Sigmoid colon (tissue), 7 donors: ENCODE measurements around the gene CDC14A. TPM values are rescaled to one million over a fixed set of nuclear protein-coding genes. Genes with fewer than 3 reads are reported as not detected.
A peak's percentile ranks its signal among the peaks of the same experiment; 100 is the strongest.

ENCODE experiments used
- DNase-seq: peaks from one replicate; pipeline ENCODE4 v3.0.0-alpha.2; 2019
- H3K27ac ChIP-seq, 4 donors: fragments of 200-600 bp; sonication (generic); one replicate each; pipeline ENCODE4 v1.5.1; 2016 to 2019; ENCODE audit warnings: mild to moderate bottlenecking in 1 of 4
- H3K27me3 ChIP-seq, 3 donors: fragments of 200-600 bp; sonication (generic); one replicate each; pipeline ENCODE4 v1.5.1; 2019; ENCODE audit warnings: mild to moderate bottlenecking in 1 of 3
- H3K36me3 ChIP-seq, 4 donors: fragments of 200-600 bp; sonication (generic); one replicate each; pipeline ENCODE4 v1.5.1; 2016 to 2019
- H3K4me1 ChIP-seq, 4 donors: fragments of 200-600 bp; sonication (generic); one replicate each; pipeline ENCODE4 v1.5.1; 2017 to 2019
- H3K4me3 ChIP-seq, 4 donors: fragments of 200-600 bp; sonication (generic); one replicate each; pipeline ENCODE4 v1.5.1; 2017 to 2019; ENCODE audit warnings: mild to moderate bottlenecking in 2 of 4, moderate library complexity in 1 of 4
- H3K9me3 ChIP-seq, 4 donors: fragments of 200-600 bp in 3 of 4; sonication (generic) in 3 of 4; one replicate each; pipeline versions ENCODE4 v1.5.1 to v1.6.1; 2013 to 2019
- CTCF ChIP-seq, 4 experiments: fragments of 450-650 bp in 3 of 4; fragments of 200-600 bp in 1 of 4; IDR thresholded peaks; one replicate each; pipeline ENCODE4 v1.5.1; 2016 to 2019; ENCODE audit warnings: antibody characterized with exemption in 4 of 4, mild to moderate bottlenecking in 3 of 4, moderate library complexity in 2 of 4
- EP300 ChIP-seq, 4 donors: sonication (generic); formaldehyde crosslinking; IDR thresholded peaks; one replicate each; pipeline ENCODE4 v1.6.1; 2017; ENCODE audit warnings: antibody characterized with exemption in 4 of 4
- POLR2A ChIP-seq, 2 donors: fragments of 450-650 bp; IDR thresholded peaks; one replicate each; pipeline ENCODE4 v1.6.1; 2016; ENCODE audit warnings: antibody characterized with exemption in 2 of 2, mild to moderate bottlenecking in 2 of 2, moderate library complexity in 2 of 2
- POLR2AphosphoS5 ChIP-seq, 4 donors: sonication (generic); formaldehyde crosslinking; IDR thresholded peaks; one replicate each; pipeline ENCODE4 v1.6.1; 2017; ENCODE audit warnings: antibody characterized with exemption in 4 of 4
- WGBS, 2 donors: extraction: QIAGEN DNeasy Blood & Tissue Kit; methylation state at CpG; one replicate each; pipeline ENCODE4 v1.1.7; 2013; 5-methylcytosine and 5-hydroxymethylcytosine counted together
- intact Hi-C: fragments of 100-400 bp; cut with DNase I; formaldehyde crosslinking; loops from one replicate; pipeline ENCODE4 v1.15.1; 2023
- polyA plus RNA-seq, 3 donors: library from polyadenylated mRNA; stranded (reverse); fragments of 200-250 nt; gene quantifications; one replicate each; pipeline ENCODE4 v1.2.3, GENCODE V29; 2013
- total RNA-seq, 4 donors: library from RNA; depleted of rRNA; stranded (reverse); fragments of >200 nt; gene quantifications; one replicate each; pipeline ENCODE4 v1.1.0, GENCODE V29; 2016
- donor health status: healthy with polysubstance abuse.
- donor health status: Bipolar disorder and iron deficiency.
- donor health status: healthy.

CDC14A gene
- total and polyA plus RNA-seq, 7 donors: 4.6 to 22.7 (median 11.8) TPM

- intact Hi-C loops: loop anchor here (2.0 to 5.0 kb wide), 8 partner anchors 87 to 545 kb away; partner anchors contain the start of genes RTCA, SASS6, SLC30A7 and TRMT13
- peak overlapping the region in 1 of 4 donors; percentile 96 for H3K27ac ChIP-seq
- peak overlapping the region in 3 of 4 donors; percentile 70 to 98 (median 92) for H3K4me3 ChIP-seq
- TF ChIP-seq POLR2A (IDR thresholded peaks at IDR 0.05) (no peak), POLR2AphosphoS5 (IDR thresholded peaks at IDR 0.05) (no peak), CTCF (IDR thresholded peaks at IDR 0.05) (no peak), EP300 (IDR thresholded peaks at IDR 0.05) (no peak)
- no peak for DNase-seq
- no peaks in the 10 kb centered on the region for H3K9me3 ChIP-seq
- no peaks in the 10 kb centered on the region for H3K27me3 ChIP-seq
- H3K36me3 ChIP-seq: no peaks in the 10 kb centered on the region
- H3K4me1 ChIP-seq: peaks cover 0 to 41% (median 39%) of the 10 kb centered on the region in 4 donors
- WGBS, 2 donors: 14 to 47% methylated on average over 1 of the region's 1 CpG
Observed at GRCh38 chr1:100353988-100354387, 1.7 kb downstream of the CDC14A start.

- no peaks in the 10 kb centered on the region for H3K9me3 ChIP-seq
- WGBS, 2 donors: 52 to 61% methylated on average over 2 of the region's 2 CpGs
- DNase-seq: no peak
- H3K4me3 ChIP-seq: no peak overlapping the region
- no peak overlapping the region for H3K27ac ChIP-seq
- peaks cover 0 to 48% (median 42%) of the 10 kb centered on the region in 4 donors for H3K4me1 ChIP-seq
- intact Hi-C loops: loop anchor here (5.0 kb wide), 6 partner anchors 87 to 542 kb away; partner anchors contain the start of genes RTCA, SASS6, SLC30A7 and TRMT13
- H3K27me3 ChIP-seq: no peaks in the 10 kb centered on the region
- TF ChIP-seq POLR2AphosphoS5 (IDR thresholded peaks at IDR 0.05) (peak in 1 of 4 donors; percentile 4), CTCF (IDR thresholded peaks at IDR 0.05) (no peak), POLR2A (IDR thresholded peaks at IDR 0.05) (no peak)
- H3K36me3 ChIP-seq: no peaks in the 10 kb centered on the region
Observed at GRCh38 chr1:100354971-100355394, 2.7 kb downstream of the CDC14A start.

- Histone ChIP-seq H3K4me3 (no peak overlapping the region), H3K27ac (peak overlapping the region; percentile 32 to 66 (median 46)), H3K36me3 (no peaks in the 10 kb centered on the region), H3K4me1 (peaks cover 0 to 64% (median 54%) of the 10 kb centered on the region in 4 donors), H3K27me3 (no peaks in the 10 kb centered on the region), H3K9me3 (no peaks in the 10 kb centered on the region)
- no peak for DNase-seq
- TF ChIP-seq POLR2A (IDR thresholded peaks at IDR 0.05): no peak
- intact Hi-C loops: no loop called here
- WGBS, 2 donors: 82 to 84% methylated on average over 2 of the region's 2 CpGs
Observed at GRCh38 chr1:100358210-100358609, 5.9 kb downstream of the CDC14A start.

- DNase-seq: no peak
- Histone ChIP-seq H3K4me1 (peaks cover 0 to 56% (median 45%) of the 10 kb centered on the region in 4 donors), H3K36me3 (no peaks in the 10 kb centered on the region), H3K9me3 (no peaks in the 10 kb centered on the region), H3K4me3 (no peak overlapping the region), H3K27me3 (no peaks in the 10 kb centered on the region), H3K27ac (peak overlapping the region in 2 of 4 donors; percentile 17 to 22)
- 62 to 82% methylated on average over 1 of the region's 1 CpG for WGBS, 2 donors
- intact Hi-C loops: no loop called here
- TF ChIP-seq EP300 (IDR thresholded peaks at IDR 0.05) (no peak), POLR2AphosphoS5 (IDR thresholded peaks at IDR 0.05) (no peak), CTCF (IDR thresholded peaks at IDR 0.05) (no peak), POLR2A (IDR thresholded peaks at IDR 0.05) (no peak)
Observed at GRCh38 chr1:100359139-100359538, 6.8 kb downstream of the CDC14A start.

- Histone ChIP-seq H3K27me3 (no peaks in the 10 kb centered on the region), H3K27ac (peak overlapping the region; percentile 41 to 59 (median 46)), H3K9me3 (no peaks in the 10 kb centered on the region), H3K36me3 (no peaks in the 10 kb centered on the region), H3K4me1 (peaks cover 0 to 43% (median 30%) of the 10 kb centered on the region in 4 donors), H3K4me3 (no peak overlapping the region)
- WGBS, 2 donors: 34 to 55% methylated on average over 2 of the region's 2 CpGs
- intact Hi-C loops: no loop called here
- TF ChIP-seq POLR2A (IDR thresholded peaks at IDR 0.05) (no peak), EP300 (IDR thresholded peaks at IDR 0.05) (no peak), CTCF (IDR thresholded peaks at IDR 0.05) (no peak), POLR2AphosphoS5 (IDR thresholded peaks at IDR 0.05) (no peak)
- peak; percentile 75 for DNase-seq
Observed at GRCh38 chr1:100360790-100361510, 8.6 kb downstream of the CDC14A start.
